ENCODE data around the gene RAB13.
"Not testable (repeated sequence)": the region's sequence is repeated elsewhere in the genome, so short reads cannot be mapped to it uniquely, and the experiment has no call there.

Gene RAB13

GRCh38 chr1:154006136-154006535, 20.0 kb upstream of the RAB13 start:
- no peak overlapping the region for H3K4me3 ChIP-seq (ENCODE audit: low read length)
- DNase-seq (ENCODE audit: low read depth) = no peak
- TF ChIP-seq CTCF (conservative IDR thresholded peaks at IDR 0.05; ENCODE audit: low read length) = no peak

DNA sequence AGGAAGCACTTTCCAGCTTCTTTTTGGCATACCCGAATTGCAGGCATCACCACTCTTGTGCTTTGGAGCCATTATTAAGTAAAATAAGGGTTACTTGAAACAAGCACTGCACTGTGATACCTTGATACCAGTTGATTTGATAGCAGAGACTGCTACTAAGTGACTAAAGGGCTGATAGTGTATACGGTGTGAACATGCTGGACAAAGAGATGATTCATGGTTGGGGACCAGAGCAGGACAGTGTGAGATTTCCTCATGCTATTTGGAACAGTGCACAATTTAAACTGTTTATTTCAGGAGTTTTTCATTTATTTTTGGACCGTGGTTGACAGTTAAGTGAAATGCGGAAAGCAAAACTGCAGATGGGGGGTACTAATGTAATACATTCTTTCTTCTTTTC, 14.3 kb upstream of the RAB13 start:
- TF ChIP-seq CTCF (conservative IDR thresholded peaks at IDR 0.05; ENCODE audit: low read length) = no peak

DNA sequence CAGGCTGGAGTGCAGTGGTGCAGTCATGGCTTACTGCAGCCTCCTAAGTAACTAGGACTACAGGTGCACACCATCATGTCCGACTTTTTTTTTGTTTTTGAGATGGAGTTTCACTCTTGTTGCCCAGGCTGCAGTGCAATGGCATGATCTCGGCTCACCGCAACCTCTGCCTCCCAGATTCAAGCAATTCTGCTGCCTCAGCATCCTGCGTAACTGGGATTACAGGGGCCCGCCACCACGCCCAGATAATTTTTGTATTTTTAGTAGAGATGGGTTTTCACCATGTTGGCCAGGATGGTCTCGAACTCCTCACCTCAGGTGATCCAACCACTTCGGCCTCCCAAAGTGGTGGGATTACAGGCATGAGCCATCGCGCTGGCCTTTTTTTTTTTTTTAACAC, 10.7 kb upstream of the RAB13 start:
- not testable (repeated sequence) for DNase-seq (ENCODE audit: low read depth)

More for the DNA sequence above, 14.3 kb upstream of the RAB13 start:
- no peak for DNase-seq (ENCODE audit: low read depth)
- H3K4me3 ChIP-seq (ENCODE audit: low read length) = no peak overlapping the region

DNA sequence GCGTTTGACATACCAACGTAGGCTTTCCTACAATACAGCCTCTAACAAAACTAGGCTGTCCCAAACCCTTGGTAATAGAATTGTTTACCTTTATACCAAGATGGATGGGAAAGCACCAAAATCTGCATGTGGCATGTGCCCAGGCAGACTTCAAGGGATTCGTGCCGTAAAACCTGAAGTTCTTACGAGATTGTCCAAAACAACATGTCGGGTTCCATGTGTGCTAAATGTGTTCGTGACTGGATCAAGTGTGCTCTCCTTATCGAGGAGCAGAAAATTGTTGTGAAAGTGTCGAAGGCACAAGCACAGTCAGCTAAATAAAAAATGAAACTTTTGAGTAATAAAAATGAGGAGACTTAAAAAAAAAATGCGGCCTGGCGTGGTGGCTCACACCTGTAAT, 9.5 kb upstream of the RAB13 start:
- TF ChIP-seq CTCF (conservative IDR thresholded peaks at IDR 0.05; ENCODE audit: low read length) = no peak
- DNase-seq (ENCODE audit: low read depth) = no peak

More for the DNA sequence above, 10.7 kb upstream of the RAB13 start:
- not testable (repeated sequence) for H3K4me3 ChIP-seq (ENCODE audit: low read length)

GRCh38 chr1:153995202-153995601, 9.1 kb upstream of the RAB13 start:
- no peak for TF ChIP-seq CTCF (conservative IDR thresholded peaks at IDR 0.05; ENCODE audit: low read length)
- no peak overlapping the region for H3K4me3 ChIP-seq (ENCODE audit: low read length)
- DNase-seq (ENCODE audit: low read depth) = no peak

More for the DNA sequence above, 9.5 kb upstream of the RAB13 start:
- H3K4me3 ChIP-seq (ENCODE audit: low read length) = no peak overlapping the region

GRCh38 chr1:153991806-153992205, 5.7 kb upstream of the RAB13 start:
- H3K4me3 ChIP-seq (ENCODE audit: low read length) = peak overlapping the region; percentile 98
- TF ChIP-seq CTCF (conservative IDR thresholded peaks at IDR 0.05; ENCODE audit: low read length) = no peak
- DNase-seq (ENCODE audit: low read depth) = no peak

GRCh38 chr1:153991151-153991630, 5.1 kb upstream of the RAB13 start:
- no peak for TF ChIP-seq CTCF (conservative IDR thresholded peaks at IDR 0.05; ENCODE audit: low read length)
- H3K4me3 ChIP-seq (ENCODE audit: low read length) = peak overlapping the region; percentile 98
- DNase-seq (ENCODE audit: low read depth) = no peak

Data from AG10803 (cell line).